GM12878 (cell line): Measurements from ENCODE around the gene IDH3A. TPM values are rescaled to one million over a fixed set of nuclear protein-coding genes. Genes with fewer than 3 reads are reported as not detected.

Experiments
- ATF3 ChIP-seq: IDR thresholded peaks from 2 replicates; pipeline ENCODE4 v1.6.1; 2011; ENCODE audit warnings: low read depth, mild to moderate bottlenecking, low read length, moderate library complexity, borderline replicate concordance; ENCODE audit errors: extremely low read depth
- ATF7 ChIP-seq: fragments of 450-650 bp; IDR thresholded peaks from 2 replicates; pipeline ENCODE4 v1.6.1; 2016; ENCODE audit warnings: low read depth, mild to moderate bottlenecking
- BHLHE40 ChIP-seq, 2 experiments: fragments of 450-650 bp in 1 of 2; IDR thresholded peaks; 2 replicates each; pipeline ENCODE4 v1.6.1; 2011 to 2017; ENCODE audit warnings: low read depth in 2 of 2, borderline replicate concordance in 1 of 2, improper control_type of control experiment in 1 of 2, low read length in 1 of 2, mild to moderate bottlenecking in 1 of 2
- CEBPB ChIP-seq, 2 experiments: fragments of 150-350 bp in 1 of 2; IDR thresholded peaks; 2 replicates each; pipeline ENCODE4 v1.6.1; 2012 to 2014; ENCODE audit warnings: low read depth in 2 of 2, low read length in 2 of 2, borderline replicate concordance in 1 of 2, inconsistent platforms in 1 of 2
- CHD1 ChIP-seq: IDR thresholded peaks from 2 replicates; pipeline ENCODE4 v1.6.1; 2012; ENCODE audit warnings: low read depth, low read length, improper control_type of control experiment
- CHD2 ChIP-seq: IDR thresholded peaks from 2 replicates; pipeline ENCODE4 v1.6.1; 2011; ENCODE audit warnings: low read depth, low read length, improper control_type of control experiment, borderline replicate concordance
- E4F1 ChIP-seq: fragments of 450-650 bp; IDR thresholded peaks from 2 replicates; pipeline ENCODE4 v1.6.1; 2018; ENCODE audit warnings: borderline replicate concordance, mild to moderate bottlenecking; ENCODE audit not compliant: partially characterized antibody
- FOS ChIP-seq: IDR thresholded peaks from 3 replicates; pipeline ENCODE4 v1.6.1; 2011; ENCODE audit warnings: borderline replicate concordance; ENCODE audit not compliant: insufficient read length; ENCODE audit errors: extremely low read depth
- HDAC2 ChIP-seq: fragments of 200-600 bp; sonication (generic); IDR thresholded peaks from 2 replicates; pipeline ENCODE4 v1.6.1; 2017
- IKZF1 ChIP-seq: fragments of 450-650 bp; conservative IDR thresholded peaks from 2 replicates; pipeline ENCODE4 v1.6.1; 2017; ENCODE audit warnings: antibody characterized with exemption, mild to moderate bottlenecking
- IKZF2 ChIP-seq, 2 experiments: fragments of 450-650 bp; IDR thresholded peaks; 2 replicates each; pipeline ENCODE4 v1.6.1; 2017; ENCODE audit warnings: mild to moderate bottlenecking in 2 of 2, moderate library complexity in 2 of 2
- KAT2A ChIP-seq: conservative IDR thresholded peaks from 2 replicates; pipeline ENCODE4 v1.6.1; 2011; ENCODE audit warnings: low read depth, low read length; ENCODE audit not compliant: control insufficient read depth
- KDM1A ChIP-seq: fragments of 200-600 bp; sonication (generic); IDR thresholded peaks from 2 replicates; pipeline ENCODE4 v1.6.1; 2016; ENCODE audit warnings: borderline replicate concordance
- LARP7 ChIP-seq: fragments of 450-650 bp; IDR thresholded peaks from 2 replicates; pipeline ENCODE4 v1.6.1; 2017; ENCODE audit warnings: mild to moderate bottlenecking
- MXI1 ChIP-seq: fragments of 150-350 bp; IDR thresholded peaks from 2 replicates; pipeline ENCODE4 v1.6.1; 2011; ENCODE audit warnings: low read depth, mild to moderate bottlenecking, inconsistent platforms, low read length, improper control_type of control experiment
- NBN ChIP-seq: fragments of 450-650 bp; IDR thresholded peaks from 2 replicates; pipeline ENCODE4 v1.6.1; 2016
- NKRF ChIP-seq: fragments of 450-650 bp; conservative IDR thresholded peaks from 2 replicates; pipeline ENCODE4 v1.6.1; 2017; ENCODE audit warnings: mild to moderate bottlenecking, moderate library complexity
- PAX8 ChIP-seq: fragments of 450-650 bp; IDR thresholded peaks from 2 replicates; pipeline ENCODE4 v1.6.1; 2017; ENCODE audit warnings: mild to moderate bottlenecking, moderate library complexity
- POU2F2 ChIP-seq: IDR thresholded peaks from 3 replicates; pipeline ENCODE4 v1.6.1; 2011; ENCODE audit warnings: low read depth, mild to moderate bottlenecking, low read length, borderline replicate concordance
- SIX5 ChIP-seq: IDR thresholded peaks from 2 replicates; pipeline ENCODE4 v1.6.1; 2011; ENCODE audit warnings: mild to moderate bottlenecking, low read depth, low read length, moderate library complexity; ENCODE audit not compliant: severe bottlenecking
- SKIL ChIP-seq: fragments of 450-650 bp; IDR thresholded peaks from 2 replicates; pipeline ENCODE4 v1.6.1; 2017; ENCODE audit warnings: mild to moderate bottlenecking, low read depth, inconsistent platforms; ENCODE audit not compliant: poor library complexity, severe bottlenecking
- SMARCA5 ChIP-seq: fragments of 450-650 bp; IDR thresholded peaks from 2 replicates; pipeline ENCODE4 v1.6.1; 2017; ENCODE audit warnings: mild to moderate bottlenecking
- ZNF207 ChIP-seq: fragments of 450-650 bp; IDR thresholded peaks from 2 replicates; pipeline ENCODE4 v1.6.1; 2014; ENCODE audit warnings: antibody characterized with exemption, mild to moderate bottlenecking, borderline replicate concordance
- polyA plus RNA-seq, 11 experiments: library from polyadenylated mRNA; depleted of rRNA in 4 of 11; unstranded in 6 of 11; stranded (reverse) in 5 of 11; fragments of >200 nt; fragmentation: Nextera tagmentation in 4 of 11; fragmentation: Illumina TruSeq in 1 of 11; extraction: Ambion mirVana in 4 of 11; extraction: Trizol in 1 of 11; gene quantifications; 1 replicate in 1 of 11; 2 replicates in 10 of 11; pipeline versions ENCODE4 v1.2.1 to v1.2.3, GENCODE V29; 2011 to 2016; ENCODE audit warnings: inconsistent platforms in 2 of 11, missing spikeins in 2 of 11, low read depth in 1 of 11
- total RNA-seq, 4 experiments: library from RNA; depleted of rRNA in 3 of 4; stranded (reverse); fragments of >200 nt in 3 of 4; fragmentation: Illumina TruSeq in 1 of 4; extraction: Trizol in 1 of 4; gene quantifications; 2 replicates each; pipeline versions ENCODE4 v1.2.1 to v1.2.3, GENCODE V29; 2013 to 2021

IDH3A gene
- total and polyA plus RNA-seq, 10 of the 15 experiments (the other 5 are each of a cell fraction or from before 2014, with no cell fraction given), result 83.9 to 254 (median 195) TPM

- TF ChIP-seq SMARCA5 (peak; percentile 52; the same call in 1 of the 2 replicates), NBN (peak; percentile 74; the same call in 1 of the 2 replicates), SKIL (no peak), CHD1 (no peak), SIX5 (no peak), IKZF2 (IDR thresholded peaks at IDR 0.05) (0 out of 4 replicates have a peak, but pooled peaks of 1 of the 2 experiments have one; percentile 10), POU2F2 (peak; percentile 38; the same call in 1 of the 3 replicates), HDAC2 (no peak), IKZF1 (peak; percentile 50; the same call in 1 of the 2 replicates), KAT2A (no peak), KDM1A (no peak), BHLHE40 (IDR thresholded peaks at IDR 0.05; ENCODE audit: borderline replicate concordance in 1 of 2, low read depth in 2 of 2, low read length in 1 of 2) (0 out of 4 replicates have a peak, but pooled peaks have one; percentile 15 to 24), CHD2 (no peak), MXI1 (no peak), LARP7 (0 out of 2 replicates have a peak, but pooled peaks have one; percentile 36), FOS (no peak), ZNF207 (peak; percentile 53; the same call in 1 of the 2 replicates), PAX8 (no peak), ATF3 (no peak), ATF7 (0 out of 2 replicates have a peak, but pooled peaks have one; percentile 26), CEBPB (IDR thresholded peaks at IDR 0.05; ENCODE audit: borderline replicate concordance in 1 of 2, low read depth in 2 of 2, low read length in 2 of 2) (no peak), E4F1 (no peak), NKRF (no peak)
These were observed 40.7 kb upstream of the IDH3A start (continued) for GRCh38 chr15:78108300-78109084.
